IMR-90 (cell line): ENCODE measurements around the gene TDRD12. TPM values are rescaled to one million over a fixed set of nuclear protein-coding genes. Genes with fewer than 3 reads are reported as not detected.

Source experiments
- ATAC-seq: fragments of 200-7000 bp; cut with Tn5 transposase; 2 replicates; pipeline ENCODE4 v1.9.1; 2020; ENCODE audit warnings: low read depth, mild to moderate bottlenecking, moderate library complexity
- BruUV-seq: library from RNA; stranded (reverse); fragments of 400-500 nt; replicated peaks from 2 replicates; lab custom pipeline; 2021; lab: Mats Ljungman, UMichigan
- CTCF ChIA-PET: fragments of 300-600 bp; formaldehyde crosslinking; extraction: SDS; loops from one replicate; lab custom pipeline; 2021; ENCODE audit warnings: antibody characterized with exemption; lab: Yijun Ruan, JAX
- POLR2A ChIA-PET: fragments of 300-600 bp; sonication (Branson Sonifier 250); formaldehyde crosslinking; loops from one replicate; lab custom pipeline; 2022; ENCODE audit warnings: antibody characterized with exemption; ENCODE audit not compliant: unreplicated experiment; lab: Charles Lee
- DNase-seq: peaks from one replicate; pipeline ENCODE4 v3.0.0; 2013
- H2AFZ ChIP-seq: replicated peaks from 2 replicates; pipeline ENCODE3; 2013; ENCODE audit warnings: low read length, mild to moderate bottlenecking; ENCODE audit not compliant: poor library complexity
- H2AK5ac ChIP-seq: 2 replicates; pipeline ENCODE4 v1.6.1; 2013; ENCODE audit warnings: low read depth, low read length, inconsistent platforms
- H2AK9ac ChIP-seq: replicated peaks from 2 replicates; pipeline ENCODE3; 2013; ENCODE audit warnings: mild to moderate bottlenecking, low read depth, low read length, moderate library complexity; ENCODE audit not compliant: poor library complexity
- H2BK120ac ChIP-seq: 2 replicates; pipeline ENCODE4 v1.6.1; 2013; ENCODE audit warnings: low read depth, low read length, inconsistent platforms
- H2BK15ac ChIP-seq: 3 replicates; pipeline ENCODE4 v1.6.1; 2013; ENCODE audit warnings: low read depth, low read length, inconsistent platforms
- H2BK20ac ChIP-seq: 2 replicates; pipeline ENCODE4 v1.6.1; 2013; ENCODE audit warnings: low read depth, mild to moderate bottlenecking, inconsistent platforms, low read length, moderate library complexity
- H2BK5ac ChIP-seq: 2 replicates; pipeline ENCODE4 v1.6.1; 2013; ENCODE audit warnings: mild to moderate bottlenecking, low read depth, low read length, inconsistent platforms; ENCODE audit not compliant: poor library complexity, severe bottlenecking
- H3K14ac ChIP-seq: replicated peaks from 2 replicates; pipeline ENCODE4 v1.6.1; 2013; ENCODE audit warnings: low read depth, low read length, inconsistent platforms
- H3K18ac ChIP-seq: 2 replicates; pipeline ENCODE4 v1.6.1; 2013; ENCODE audit warnings: low read depth, low read length, control low read depth
- H3K23ac ChIP-seq: 2 replicates; pipeline ENCODE4 v1.6.1; 2013; ENCODE audit warnings: low read depth, low read length, inconsistent platforms
- H3K27ac ChIP-seq: 2 replicates; pipeline ENCODE4 v1.5.1; 2013; ENCODE audit warnings: mild to moderate bottlenecking, control low read depth, low read length; ENCODE audit not compliant: insufficient read depth
- H3K27me3 ChIP-seq: 2 replicates; pipeline ENCODE4 v1.6.1; 2013; ENCODE audit warnings: low read length; ENCODE audit not compliant: control insufficient read depth, insufficient read depth
- H3K36me3 ChIP-seq: 2 replicates; pipeline ENCODE4 v1.6.1; 2013; ENCODE audit warnings: low read length, mixed read lengths; ENCODE audit not compliant: control insufficient read depth, insufficient read depth
- H3K4ac ChIP-seq: 2 replicates; pipeline ENCODE4 v1.6.1; 2013; ENCODE audit warnings: low read depth, low read length, inconsistent platforms
- H3K4me1 ChIP-seq: 2 replicates; pipeline ENCODE4 v1.6.1; 2013; ENCODE audit warnings: low read length, mixed read lengths; ENCODE audit not compliant: control insufficient read depth, insufficient read depth
- H3K4me2 ChIP-seq: 2 replicates; pipeline ENCODE4 v1.6.1; 2013; ENCODE audit warnings: low read depth, mild to moderate bottlenecking, control low read depth, low read length, moderate library complexity
- H3K4me3 ChIP-seq: 2 replicates; pipeline ENCODE4 v1.5.1; 2013; ENCODE audit warnings: low read depth, mild to moderate bottlenecking, control low read depth, low read length, moderate library complexity; ENCODE audit not compliant: insufficient read depth
- H3K56ac ChIP-seq: 2 replicates; pipeline ENCODE4 v1.6.1; 2013; ENCODE audit warnings: low read length, inconsistent platforms; ENCODE audit not compliant: insufficient read depth; ENCODE audit errors: extremely low read depth
- H3K79me1 ChIP-seq, 2 experiments: 2 replicates each; pipeline ENCODE4 v1.6.1; 2013; ENCODE audit warnings: low read length in 2 of 2, inconsistent platforms in 1 of 2, low read depth in 1 of 2
- H3K9ac ChIP-seq: 2 replicates; pipeline ENCODE4 v1.6.1; 2013; ENCODE audit warnings: low read depth, low read length, control low read depth
- H3K9me1 ChIP-seq: 2 replicates; pipeline ENCODE4 v1.6.1; 2013; ENCODE audit warnings: low read length, inconsistent platforms; ENCODE audit not compliant: insufficient read depth
- H3K9me3 ChIP-seq: 2 replicates; pipeline ENCODE4 v1.6.1; 2013; ENCODE audit warnings: low read length; ENCODE audit not compliant: control insufficient read depth, insufficient read depth
- H4K20me1 ChIP-seq: 2 replicates; pipeline ENCODE4 v1.6.1; 2013; ENCODE audit warnings: low read length, inconsistent platforms; ENCODE audit not compliant: insufficient read depth
- H4K5ac ChIP-seq: 2 replicates; pipeline ENCODE4 v1.6.1; 2013; ENCODE audit warnings: mild to moderate bottlenecking, low read depth, low read length, control low read depth
- H4K8ac ChIP-seq, 2 experiments: 2 replicates each; pipeline ENCODE4 v1.6.1; 2013; ENCODE audit warnings: low read depth in 2 of 2, low read length in 2 of 2, control low read depth in 1 of 2, inconsistent platforms in 1 of 2
- H4K91ac ChIP-seq: 2 replicates; pipeline ENCODE4 v1.6.1; 2013; ENCODE audit warnings: low read depth, low read length, inconsistent platforms; ENCODE audit not compliant: insufficient read depth
- BHLHE40 ChIP-seq: fragments of 150-350 bp; IDR thresholded peaks from 2 replicates; pipeline ENCODE4 v1.6.1; 2016; ENCODE audit warnings: mild to moderate bottlenecking, low read depth, low read length
- CEBPB ChIP-seq: IDR thresholded peaks from 2 replicates; pipeline ENCODE4 v1.6.1; 2012; ENCODE audit warnings: low read depth, low read length, improper control_type of control experiment
- CTCF ChIP-seq: conservative IDR thresholded peaks from 2 replicates; pipeline ENCODE4 v1.5.1; 2012; ENCODE audit warnings: mild to moderate bottlenecking, low read depth, low read length, improper control_type of control experiment
- MAFK ChIP-seq: IDR thresholded peaks from 2 replicates; pipeline ENCODE4 v1.6.1; 2012; ENCODE audit warnings: low read depth, low read length, improper control_type of control experiment
- MAZ ChIP-seq: IDR thresholded peaks from 2 replicates; pipeline ENCODE4 v1.6.1; 2012; ENCODE audit warnings: low read depth, mild to moderate bottlenecking, low read length, improper control_type of control experiment, moderate library complexity, borderline replicate concordance
- MXI1 ChIP-seq: IDR thresholded peaks from 2 replicates; pipeline ENCODE4 v1.6.1; 2012; ENCODE audit warnings: low read depth, mild to moderate bottlenecking, low read length, moderate library complexity, borderline replicate concordance
- RCOR1 ChIP-seq: IDR thresholded peaks from 2 replicates; pipeline ENCODE4 v1.6.1; 2012; ENCODE audit warnings: mild to moderate bottlenecking, low read length, improper control_type of control experiment; ENCODE audit not compliant: insufficient replicate concordance
- WGBS, 2 experiments: methylation state at CpG; one replicate each; pipeline versions ENCODE4 v1.1.5 to v1.1.7; 2013; ENCODE audit warnings: missing lambda C conversion rate in 2 of 2; ENCODE audit not compliant: insufficient read length in 1 of 2; ENCODE audit errors: extremely low coverage in 2 of 2; 5-methylcytosine and 5-hydroxymethylcytosine counted together
- dilution Hi-C: fragments of 300-500 bp; cut with HindIII; formaldehyde crosslinking; loops from one replicate; pipeline ENCODE4 v1.14.3; 2018; ENCODE audit warnings: low sequenced_read_pairs; ENCODE audit not compliant: unreplicated experiment
- in situ Hi-C: fragments of 300-500 bp; cut with MboI; formaldehyde crosslinking; loops from 3 replicates; pipeline ENCODE4 v1.14.3; 2019; ENCODE audit warnings: low sequenced_read_pairs, inconsistent platforms, mixed read lengths
- intact Hi-C: fragments of 100-400 bp; cut with micrococcal nuclease; formaldehyde crosslinking; loops from 2 replicates; pipeline ENCODE4 v1.10.0; 2022
- polyA plus RNA-seq, 3 experiments: library from polyadenylated mRNA; depleted of rRNA; stranded (reverse); fragments of >200 nt; gene quantifications; 2 replicates each; pipeline ENCODE4 v1.2.3, GENCODE V29; 2012; ENCODE audit warnings: low replicate concordance in 1 of 3
- total RNA-seq: library from RNA; depleted of rRNA; stranded (reverse); fragments of >200 nt; gene quantifications from 2 replicates; pipeline ENCODE4 v1.2.3, GENCODE V29; 2012
- TF ChIP-seq, protein P1 (sequence below): fragments of 150-350 bp; IDR thresholded peaks from 2 replicates; pipeline ENCODE4 v1.6.1; 2016; ENCODE audit warnings: low read depth, mild to moderate bottlenecking, low read length, moderate library complexity, borderline replicate concordance

TDRD12 gene
- total and polyA plus RNA-seq, 2 of the 4 experiments (the other 2 are of a cell fraction) = under 0.01 to 0.07 TPM

- Histone ChIP-seq H3K9ac (no peak overlapping the region), H3K23ac (no peak overlapping the region), H2BK5ac (no peak overlapping the region), H2AK9ac (no peak overlapping the region), H3K36me3 (no peaks in the 10 kb centered on the region), H4K91ac (no peak overlapping the region), H3K79me1 (no peaks in the 10 kb centered on the region), H3K56ac (no peak overlapping the region), H2BK15ac (no peak overlapping the region), H2BK20ac (no peak overlapping the region), H3K14ac (no peak overlapping the region), H3K4ac (no peak overlapping the region), H3K4me2 (no peak overlapping the region), H3K9me1 (no peaks in the 10 kb centered on the region), H2AFZ (no peak overlapping the region), H3K9me3 (no peaks in the 10 kb centered on the region), H2BK120ac (no peak overlapping the region), H3K27ac (no peak overlapping the region), H4K8ac (no peak overlapping the region), H4K20me1 (no peaks in the 10 kb centered on the region), H3K4me3 (no peak overlapping the region), H3K18ac (no peak overlapping the region), H4K5ac (no peak overlapping the region), H3K27me3 (no peaks in the 10 kb centered on the region), H2AK5ac (no peak overlapping the region), H3K4me1 (no peaks in the 10 kb centered on the region)
- intact Hi-C loops (no loop called here), dilution Hi-C loops (no loop called here), in situ Hi-C loops (no loop called here)
- ChIA-PET CTCF (no interaction called here), POLR2A (no interaction called here)
- TF ChIP-seq RCOR1 (no peak), CTCF (no peak), MXI1 (no peak), MAZ (no peak), CEBPB (no peak), MAFK (no peak), BHLHE40 (no peak)
- TF ChIP-seq, protein P1, sequence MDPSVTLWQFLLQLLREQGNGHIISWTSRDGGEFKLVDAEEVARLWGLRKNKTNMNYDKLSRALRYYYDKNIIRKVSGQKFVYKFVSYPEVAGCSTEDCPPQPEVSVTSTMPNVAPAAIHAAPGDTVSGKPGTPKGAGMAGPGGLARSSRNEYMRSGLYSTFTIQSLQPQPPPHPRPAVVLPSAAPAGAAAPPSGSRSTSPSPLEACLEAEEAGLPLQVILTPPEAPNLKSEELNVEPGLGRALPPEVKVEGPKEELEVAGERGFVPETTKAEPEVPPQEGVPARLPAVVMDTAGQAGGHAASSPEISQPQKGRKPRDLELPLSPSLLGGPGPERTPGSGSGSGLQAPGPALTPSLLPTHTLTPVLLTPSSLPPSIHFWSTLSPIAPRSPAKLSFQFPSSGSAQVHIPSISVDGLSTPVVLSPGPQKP = no peak
- DNase-seq (no peak), ATAC-seq (no peak)
- no TSS peak for BruUV-seq
- WGBS, 2 experiments = no CpG with 5 or more reads among the region's 9 CpGs
These were observed 23.5 kb downstream of the TDRD12 start for GRCh38 chr19:32743021-32743420.
